ENCODE measurements around the gene RCOR1.

- TF ChIP-seq CTCF (IDR thresholded peaks at IDR 0.05) (no peak), EZH2 (IDR thresholded peaks at IDR 0.05; ENCODE audit: borderline replicate concordance, insufficient read depth, low read depth, low read length, poor library complexity, severe bottlenecking) (no peak)
Observed at GRCh38 chr14:102729825-102730224, 137.4 kb downstream of the RCOR1 start.

Measured in B cell (primary cell).